HG02759 (cell line): ENCODE data around the gene CCR7.
"Not testable (repeated sequence)": the region's sequence is repeated elsewhere in the genome, so short reads cannot be mapped to it uniquely, and the experiment has no call there.

ENCODE experiments used
- ATAC-seq: cut with Tn5 transposase; IDR thresholded peaks from one replicate; pipeline ENCODE4 v1.9.1; 2021; ENCODE audit warnings: mild to moderate bottlenecking, moderate library complexity; ENCODE audit not compliant: unreplicated experiment

CCR7 gene

DNA sequence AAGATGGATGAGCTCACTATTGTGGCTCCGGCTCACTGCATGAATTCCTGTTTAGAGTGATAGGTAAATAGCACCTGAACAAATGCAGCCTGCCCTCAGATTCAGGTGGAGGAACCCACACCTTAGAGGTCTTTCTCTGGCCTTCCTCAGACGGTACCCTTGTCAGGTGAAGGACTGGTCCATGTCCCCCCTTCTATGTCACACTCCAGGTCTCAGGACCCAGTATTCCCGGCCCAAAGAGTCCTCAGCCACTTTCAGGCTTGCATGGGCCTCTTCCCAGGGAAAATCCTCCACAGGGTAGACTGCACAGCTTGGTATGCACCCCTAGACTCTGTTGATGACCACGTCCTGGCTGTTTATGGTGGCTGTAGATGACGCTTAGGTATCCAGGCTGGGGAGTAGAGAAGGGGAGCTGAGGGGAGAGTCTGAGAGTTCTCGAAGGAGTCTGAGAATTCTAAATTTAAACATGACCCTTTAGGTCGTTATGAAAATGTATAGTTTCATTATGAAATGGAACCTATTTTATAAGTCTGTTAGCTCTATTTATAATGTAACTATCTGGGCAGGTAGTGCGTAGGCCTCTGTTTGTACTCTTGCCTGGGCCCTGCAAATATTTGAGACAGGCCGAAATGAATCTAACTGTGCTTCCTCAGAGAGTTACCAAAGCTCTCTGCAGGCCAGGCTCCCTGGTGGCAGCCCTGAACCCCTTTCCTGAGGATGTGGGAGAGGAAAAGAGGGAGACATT lies 32.5 kb upstream of the CCR7 start:
- no peak for ATAC-seq

DNA sequence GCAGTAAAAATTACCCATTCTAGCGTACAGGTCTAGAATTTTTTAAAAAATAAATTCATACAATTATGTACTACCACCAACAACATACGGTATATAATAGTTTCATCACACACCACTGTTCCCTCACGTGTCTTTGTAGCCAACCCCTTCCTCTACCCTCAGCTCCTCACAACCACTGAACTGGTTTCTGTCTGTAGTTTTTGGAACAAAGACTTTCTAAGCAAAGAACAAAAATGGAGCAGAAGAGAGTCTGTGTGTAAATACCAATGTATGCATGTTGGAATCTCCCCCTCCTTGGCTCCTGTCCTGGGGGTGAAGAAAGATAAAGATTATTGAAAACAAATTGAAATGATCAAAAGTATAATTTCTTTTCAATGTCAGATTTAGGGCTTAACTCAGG lies 31.9 kb upstream of the CCR7 start:
- no peak for ATAC-seq

- no peak for ATAC-seq
Measured at GRCh38 chr17:40596261-40596919, 31.1 kb upstream of the CCR7 start.

- no peak for ATAC-seq
Measured at GRCh38 chr17:40590742-40591141, 25.5 kb upstream of the CCR7 start.

DNA sequence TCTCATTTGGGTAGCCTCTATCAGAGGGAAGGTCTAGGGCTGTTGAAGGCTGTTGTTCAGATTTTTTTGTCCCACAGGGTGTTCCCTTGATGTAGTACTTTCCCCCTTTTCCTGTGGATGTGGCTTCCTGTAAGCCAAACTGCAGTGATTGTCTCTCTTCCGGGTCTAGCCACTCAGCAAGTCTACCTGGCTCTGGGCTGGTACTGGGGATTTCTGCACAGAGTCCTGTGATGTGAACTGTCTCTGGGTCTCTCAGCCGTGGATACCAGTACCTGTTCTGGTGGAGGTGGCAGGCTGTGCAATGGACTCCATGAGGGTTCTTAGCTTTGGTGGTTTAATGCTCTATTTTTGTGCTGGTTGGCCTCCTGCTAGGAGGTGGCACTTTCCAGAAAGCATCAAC lies 23.3 kb upstream of the CCR7 start:
- ATAC-seq, result no peak

DNA sequence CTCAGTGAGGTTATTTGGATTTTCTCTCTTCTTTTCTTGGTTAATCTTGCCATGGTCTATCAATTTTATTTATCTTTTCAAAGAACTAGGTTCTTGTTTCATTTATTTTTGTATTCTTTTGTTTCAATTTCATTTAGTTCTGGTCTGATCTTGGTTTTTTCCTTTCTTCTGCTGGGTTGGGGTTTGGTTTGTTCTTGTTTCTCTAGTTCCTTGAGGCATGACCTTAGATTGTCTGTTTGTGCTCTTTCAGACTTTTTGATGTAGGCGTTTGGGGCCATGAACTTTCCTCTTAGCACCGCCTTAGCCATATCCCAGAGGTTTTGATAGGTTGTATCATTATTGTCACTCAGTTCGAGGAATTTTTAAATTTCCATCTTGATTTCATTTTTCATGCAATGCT lies 21.0 kb upstream of the CCR7 start:
- ATAC-seq, result not testable (repeated sequence)

GRCh38 chr17:40584950-40585349 lies 19.7 kb upstream of the CCR7 start:
- ATAC-seq, result not testable (repeated sequence)

DNA sequence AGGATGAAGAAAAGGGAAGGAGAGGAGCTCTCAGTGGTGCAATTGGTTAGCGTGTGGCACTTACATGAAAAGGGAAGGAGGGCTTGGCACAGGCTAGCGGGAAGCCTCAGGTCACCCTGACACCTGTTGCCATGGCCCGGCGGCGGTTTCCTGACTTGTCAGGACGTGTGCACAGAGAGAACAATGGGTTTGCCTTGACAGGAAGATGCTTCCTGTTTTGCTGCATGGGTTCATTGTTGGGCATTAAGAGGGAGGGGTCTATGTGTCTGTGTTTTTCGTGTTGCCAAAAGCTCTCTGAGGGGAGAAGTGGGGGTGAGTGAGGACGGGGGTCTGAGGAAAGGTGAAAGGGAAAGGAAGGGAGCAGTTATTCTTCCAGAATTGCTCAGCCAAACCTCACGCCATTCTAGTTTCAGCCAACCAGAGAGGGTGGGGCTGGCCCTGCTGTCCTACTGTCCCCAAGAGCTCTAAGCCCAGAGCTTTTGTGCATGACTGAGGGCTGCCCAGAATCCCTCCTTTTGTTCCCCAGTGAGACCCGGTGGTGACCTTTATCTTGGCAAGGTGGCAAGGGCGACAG lies 17.1 kb upstream of the CCR7 start:
- ATAC-seq, result peak; percentile 93

GRCh38 chr17:40580140-40580539 lies 14.9 kb upstream of the CCR7 start:
- no peak for ATAC-seq

- no peak for ATAC-seq
Measured at GRCh38 chr17:40579471-40579870, 14.2 kb upstream of the CCR7 start.

GRCh38 chr17:40577611-40578065 lies 12.4 kb upstream of the CCR7 start:
- ATAC-seq, result peak; percentile 38

- ATAC-seq, result no peak
Measured at GRCh38 chr17:40576113-40576740, 11.0 kb upstream of the CCR7 start.

DNA sequence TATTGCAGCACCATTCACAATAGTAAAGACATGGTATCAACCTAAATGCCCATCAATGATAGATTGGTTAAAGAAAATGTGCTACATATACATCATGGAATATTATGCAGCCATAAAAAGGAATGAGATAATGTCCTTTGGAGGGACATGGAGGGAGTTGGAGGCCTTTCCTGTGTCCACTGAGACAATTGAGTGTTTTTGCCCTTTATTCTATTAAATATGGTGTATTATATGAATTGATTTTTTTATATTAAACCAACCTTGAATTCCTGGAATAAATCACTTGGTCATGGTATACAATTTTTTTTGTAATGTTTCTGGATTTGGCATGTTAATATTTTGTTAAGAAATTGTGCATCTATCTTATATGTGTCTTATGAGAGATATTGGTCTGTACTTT lies 9.0 kb upstream of the CCR7 start:
- ATAC-seq, result no peak

DNA sequence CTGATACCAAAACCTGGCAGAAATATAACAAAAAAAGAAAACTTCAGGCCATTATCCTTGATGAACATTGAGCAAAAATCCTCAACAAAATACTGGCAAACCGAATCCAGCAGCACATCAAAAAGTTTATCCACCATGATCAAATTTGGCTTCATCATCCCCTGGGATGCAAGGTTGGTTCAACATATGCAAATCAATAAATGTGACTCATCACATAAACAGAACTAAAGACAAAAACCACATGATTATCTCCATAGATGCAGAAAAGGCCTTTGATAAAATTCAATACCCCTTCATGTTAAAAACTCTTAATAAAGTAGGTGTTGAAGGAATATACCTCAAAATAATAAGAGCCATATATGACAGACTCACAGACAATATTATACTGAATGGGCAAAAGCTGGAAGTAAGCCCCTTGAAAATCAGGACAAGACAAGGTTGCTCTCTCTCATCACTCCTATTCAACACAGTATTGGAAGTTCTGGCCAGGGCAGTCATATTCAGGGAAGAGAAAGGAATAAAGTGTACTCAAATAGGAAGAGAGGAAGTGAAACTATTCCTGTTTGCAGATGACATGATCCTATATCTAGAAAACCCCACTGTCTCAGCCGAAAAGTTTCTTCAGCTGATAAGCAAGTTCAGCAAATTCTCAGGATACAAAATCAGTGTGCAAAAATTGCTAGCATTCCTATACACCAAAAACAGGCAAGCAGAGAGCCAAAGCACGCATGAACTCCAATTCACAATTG lies 7.1 kb upstream of the CCR7 start:
- not testable (repeated sequence) for ATAC-seq

GRCh38 chr17:40568074-40568836 lies 3.0 kb upstream of the CCR7 start:
- no peak for ATAC-seq

- no peak for ATAC-seq
Measured at GRCh38 chr17:40567377-40567776, 2.1 kb upstream of the CCR7 start.

DNA sequence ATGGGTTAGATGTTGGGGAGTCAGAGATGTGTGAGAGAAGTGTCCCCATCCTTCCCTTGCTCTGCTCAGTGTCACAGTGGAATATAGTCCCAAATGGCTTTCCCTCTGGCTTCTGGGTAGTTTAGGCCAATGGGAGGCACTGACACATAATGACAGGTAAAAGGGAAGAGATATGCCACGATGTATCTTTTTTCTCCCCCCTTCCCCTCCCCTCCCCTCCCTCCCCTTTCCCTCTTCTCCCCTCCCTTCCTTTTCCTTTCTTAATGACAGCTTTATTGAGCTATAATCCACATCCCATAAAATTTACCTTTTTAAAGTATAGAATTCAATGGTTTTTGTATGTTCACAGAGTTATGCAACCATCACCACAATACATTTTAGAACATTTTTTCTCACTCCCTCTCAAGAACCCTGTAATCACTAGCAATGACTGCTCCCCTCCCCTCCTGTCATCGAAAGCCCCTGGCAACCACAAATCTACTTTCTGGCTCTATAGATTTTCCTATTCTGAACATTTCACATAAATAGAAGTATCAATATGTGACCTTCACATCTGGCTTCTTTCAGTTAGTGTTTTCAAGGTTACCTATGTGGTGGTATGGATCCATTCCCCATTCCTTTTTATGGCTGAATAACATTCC lies 617 bp upstream of the CCR7 start:
- ATAC-seq, result no peak

DNA sequence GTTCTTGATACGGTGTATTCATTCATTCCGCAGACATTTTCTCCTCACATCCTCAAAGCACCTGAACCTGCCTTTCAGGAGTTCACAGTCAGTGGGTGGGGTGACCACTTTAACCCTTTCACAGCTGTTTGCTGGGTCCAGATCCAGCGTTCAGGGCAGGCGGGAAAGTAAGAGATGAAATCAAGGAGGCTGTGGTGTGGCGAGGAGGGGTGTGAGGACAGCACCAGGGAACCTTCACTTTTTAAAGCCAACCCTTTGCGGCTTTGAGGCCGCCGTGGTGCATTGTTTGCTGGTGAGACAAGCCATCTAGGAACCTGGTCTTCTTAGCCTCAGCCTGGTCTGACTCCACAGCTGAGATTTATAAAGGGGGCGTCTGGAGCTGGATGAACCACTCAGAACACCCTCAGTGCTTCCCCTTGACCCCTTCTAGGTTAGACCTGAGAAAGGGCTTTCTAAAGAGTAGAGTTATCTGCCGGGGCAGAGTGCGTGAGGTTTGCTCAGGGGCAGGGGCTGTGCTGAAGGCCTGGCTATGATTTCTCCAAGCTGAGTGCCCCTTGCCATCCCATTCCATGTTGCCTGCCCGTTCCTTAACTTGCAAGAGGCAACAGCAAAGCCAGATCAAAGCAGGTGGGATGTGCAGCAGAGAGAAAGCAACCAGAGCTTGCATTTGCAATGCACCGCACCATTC lies 933 bp downstream of the CCR7 start:
- no peak for ATAC-seq
